Measurements from ENCODE around the gene CLDN14.

The CLDN14 gene

GRCh38 chr21:36429947-36430546 lies 49.9 kb downstream of the CLDN14 start:
- peak; percentile 71 for DNase-seq

DNA sequence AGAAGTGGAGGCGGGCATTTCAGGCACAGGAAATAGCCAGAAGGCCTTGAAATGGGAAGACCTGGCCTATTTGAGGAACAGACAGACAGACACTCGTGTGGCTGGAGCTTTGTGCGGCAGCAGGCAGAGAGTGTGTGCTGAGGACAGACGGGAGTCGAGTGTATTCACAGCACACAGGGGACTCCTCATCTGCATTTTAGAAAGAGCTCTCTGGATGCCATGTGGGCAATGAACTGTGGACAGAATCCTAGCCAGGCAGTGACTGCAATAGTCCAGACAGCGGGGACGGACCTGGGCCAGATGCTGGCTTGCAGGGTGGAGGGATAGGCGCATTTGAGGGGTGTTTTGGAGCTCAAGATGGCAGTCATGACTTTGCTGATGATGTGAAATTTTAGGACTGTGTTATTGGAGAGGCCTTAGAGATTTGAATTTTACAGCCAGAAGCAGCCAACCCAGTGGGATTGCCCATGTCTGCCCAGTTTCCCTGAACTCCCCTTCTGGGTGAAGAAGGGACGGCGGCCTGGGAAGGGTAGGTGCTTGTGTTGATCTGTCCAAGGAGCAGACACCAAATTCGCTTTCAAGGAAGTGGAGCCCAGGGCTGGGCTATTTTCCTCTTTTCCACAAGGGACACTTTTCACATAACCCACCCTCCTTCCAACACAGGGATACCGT lies 51.0 kb downstream of the CLDN14 start:
- no peak for DNase-seq

- DNase-seq: no peak
Observed at GRCh38 chr21:36427502-36427901, 52.4 kb downstream of the CLDN14 start.

DNA sequence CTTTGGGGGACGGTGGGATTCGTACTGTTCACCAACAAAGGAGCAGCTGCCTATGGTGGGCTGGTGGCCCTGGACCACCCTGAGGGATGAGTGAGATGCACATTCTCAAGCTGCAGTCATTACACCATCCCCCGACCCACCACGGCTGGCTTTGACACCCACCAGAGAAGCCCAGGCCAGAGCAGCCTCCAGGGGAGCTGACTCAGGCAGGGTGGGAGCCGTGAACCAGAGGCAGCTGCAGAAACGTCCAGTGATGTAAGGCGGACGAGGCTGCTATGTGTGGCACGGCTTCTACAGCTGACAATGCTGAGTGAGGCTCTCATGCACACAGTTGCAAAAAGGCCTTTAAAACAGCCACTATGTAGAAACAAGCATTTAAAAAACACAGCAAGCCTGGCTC lies 54.6 kb downstream of the CLDN14 start:
- no peak for DNase-seq

DNA sequence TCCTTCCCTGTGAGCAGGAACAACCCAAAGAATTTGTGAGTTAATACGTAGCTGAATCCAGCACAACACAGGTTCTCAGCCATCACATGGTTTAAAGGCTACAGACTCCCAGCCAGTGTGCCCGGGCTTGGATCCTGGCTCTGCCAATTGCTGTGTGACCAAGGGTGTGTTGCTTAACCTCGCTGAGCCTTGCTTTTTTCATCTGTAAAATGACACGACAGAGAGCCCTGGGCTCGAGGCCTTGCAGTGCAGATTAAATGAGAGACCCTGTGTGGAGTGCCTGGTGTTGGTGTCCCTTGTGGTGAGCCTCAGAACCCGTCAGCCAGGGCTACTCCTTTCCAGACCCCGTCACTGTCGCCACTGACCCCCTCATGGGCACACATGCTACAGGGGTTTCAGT lies 55.3 kb downstream of the CLDN14 start:
- no peak for DNase-seq

DNA sequence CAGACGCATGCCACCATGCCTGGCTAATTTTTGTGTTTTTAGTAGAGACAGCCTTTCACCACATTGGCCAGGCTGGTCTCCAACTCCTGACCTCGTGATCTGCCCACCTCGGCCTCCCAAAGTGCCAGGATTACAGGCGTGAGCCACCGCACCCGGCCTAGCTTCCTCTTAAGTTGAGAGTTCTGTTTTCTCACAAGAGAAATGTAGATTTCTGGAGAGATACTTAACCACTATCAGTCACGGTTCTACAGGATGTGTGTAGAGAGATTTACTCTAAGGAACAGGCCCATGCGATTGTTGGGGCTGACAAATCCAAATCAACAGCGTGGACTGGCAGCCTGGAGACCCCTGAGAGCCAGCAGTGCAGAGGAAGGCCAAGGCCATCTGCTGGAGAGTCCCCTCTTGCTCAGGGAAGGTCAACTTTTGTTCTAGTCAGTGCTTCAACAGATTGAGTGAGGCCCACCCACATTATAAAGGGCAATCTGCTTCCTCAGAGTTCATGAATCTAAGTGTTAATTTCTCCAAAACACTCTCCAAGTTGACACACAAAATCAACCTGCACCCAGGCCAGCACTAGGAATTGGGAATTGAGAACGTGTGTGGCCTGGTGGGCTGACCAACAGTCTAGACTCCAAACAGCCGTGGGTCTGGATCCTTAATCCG lies 56.0 kb downstream of the CLDN14 start:
- DNase-seq: no peak

DNA sequence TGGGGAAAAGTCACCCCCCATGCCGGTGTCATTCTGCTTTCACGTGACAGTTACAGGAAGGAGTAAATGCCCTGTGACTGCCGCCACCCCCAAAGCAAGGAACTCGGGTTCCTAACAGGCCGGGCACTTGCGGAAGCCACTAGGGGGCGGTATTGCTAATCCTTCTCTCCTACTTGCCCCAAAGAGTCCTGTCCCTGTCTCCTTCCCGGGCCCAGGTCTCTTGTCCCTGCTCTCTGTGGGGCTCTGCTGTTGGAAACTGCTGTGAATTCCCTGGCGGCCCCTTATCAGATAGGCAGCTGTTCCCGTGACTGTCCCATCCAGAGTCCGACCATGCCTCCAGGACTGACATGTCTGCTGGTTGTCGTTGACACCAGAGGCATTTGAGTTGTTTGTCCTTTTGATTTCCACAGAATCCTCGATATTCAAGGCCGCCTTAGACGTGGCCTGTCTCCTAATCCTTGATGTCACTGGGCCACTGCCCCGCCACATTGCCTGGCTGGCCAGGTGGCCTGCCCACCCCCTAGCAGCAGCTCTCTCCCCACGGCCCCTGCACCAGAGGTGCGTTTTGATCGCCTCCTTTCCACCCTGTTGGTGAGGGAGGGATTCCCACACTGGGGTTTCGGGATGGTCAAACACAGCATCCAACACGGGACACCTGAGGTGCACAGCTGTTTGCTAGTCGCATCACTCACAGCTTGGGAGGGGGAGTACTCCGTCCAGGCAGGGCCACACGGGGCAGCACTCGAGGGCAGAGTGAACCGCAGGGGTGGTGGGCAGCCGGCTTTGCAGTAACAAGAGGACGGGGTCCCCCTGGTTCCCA lies 57.4 kb downstream of the CLDN14 start:
- peak; percentile 44 for DNase-seq

DNA sequence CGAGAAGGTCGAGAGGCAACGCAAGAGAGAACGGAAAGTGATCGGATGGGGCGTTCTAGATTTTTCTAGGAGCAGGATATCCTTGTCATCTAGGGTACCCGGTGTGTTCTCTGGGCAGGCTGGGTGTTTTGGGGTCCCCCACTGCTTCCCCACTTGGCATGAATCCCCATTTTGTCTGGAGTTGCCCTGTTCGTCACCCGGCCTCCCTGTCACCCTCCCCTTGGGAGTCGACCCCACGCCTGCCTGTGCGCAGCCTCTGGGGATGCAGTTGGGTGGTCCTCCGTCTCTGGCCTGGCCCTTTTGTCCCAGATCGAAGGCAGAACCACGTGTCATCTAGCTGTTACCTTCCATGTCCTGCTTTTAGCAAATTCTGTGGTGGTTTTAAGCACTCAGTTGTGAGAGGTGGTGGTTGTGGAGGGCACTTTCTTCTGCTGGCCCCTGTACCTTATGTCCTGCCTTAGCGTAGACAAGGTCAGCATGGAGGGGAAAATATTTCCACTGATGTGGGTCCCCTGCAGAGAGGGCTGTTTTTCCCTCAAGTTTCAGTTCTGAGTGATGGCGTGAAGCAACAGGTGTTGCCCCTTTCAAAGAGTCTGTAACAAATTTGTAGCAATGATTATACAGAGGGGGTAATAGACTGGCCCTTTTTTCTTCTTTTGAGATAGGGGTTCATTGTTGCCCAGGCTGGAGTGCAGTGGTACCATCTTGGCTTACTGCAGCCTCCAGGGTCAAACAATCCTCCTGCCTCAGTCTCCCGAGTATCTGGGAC lies 59.2 kb downstream of the CLDN14 start:
- no peak for DNase-seq

DNA sequence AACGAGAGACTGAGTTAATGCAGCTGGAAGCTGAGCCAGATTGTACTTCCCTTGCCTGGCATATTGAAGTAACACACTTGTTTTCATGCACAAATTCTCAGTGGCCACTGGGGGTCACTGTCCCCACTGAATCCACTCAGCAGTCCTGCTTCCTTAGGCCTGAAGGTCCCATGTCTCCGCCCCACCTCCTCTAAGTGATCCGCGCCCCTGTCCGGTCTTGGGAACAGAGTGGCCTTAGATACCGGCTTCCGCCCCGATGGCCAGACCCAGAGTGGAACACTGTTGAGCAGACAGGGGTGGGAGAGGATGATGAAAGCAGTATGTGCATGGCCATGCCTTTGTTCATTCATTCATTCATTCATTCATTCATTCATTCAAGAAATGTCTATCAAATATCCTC lies 59.9 kb downstream of the CLDN14 start:
- peak; percentile 72 for DNase-seq

- DNase-seq: no peak
Observed at GRCh38 chr21:36419241-36419640, 60.7 kb downstream of the CLDN14 start.

DNA sequence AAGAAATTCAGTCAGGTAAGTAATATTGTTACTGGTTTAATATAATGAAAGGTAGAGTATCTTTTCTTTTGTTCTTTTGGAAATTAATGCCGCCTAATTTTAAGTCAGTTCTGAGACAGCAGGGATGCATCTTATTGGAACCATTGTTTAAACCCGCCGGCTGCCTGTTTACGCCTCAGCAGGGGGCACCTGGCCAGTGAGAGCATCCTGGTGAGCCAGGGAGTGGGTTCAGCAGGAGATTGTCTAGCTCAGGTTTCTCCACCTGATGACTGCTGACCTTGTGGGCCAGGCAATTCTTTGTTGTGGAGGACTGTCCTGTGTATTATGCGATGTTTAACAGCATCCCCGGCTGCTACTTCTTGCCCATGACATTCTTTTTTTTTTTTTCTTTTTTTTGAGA lies 64.5 kb downstream of the CLDN14 start:
- DNase-seq: no peak

DNA sequence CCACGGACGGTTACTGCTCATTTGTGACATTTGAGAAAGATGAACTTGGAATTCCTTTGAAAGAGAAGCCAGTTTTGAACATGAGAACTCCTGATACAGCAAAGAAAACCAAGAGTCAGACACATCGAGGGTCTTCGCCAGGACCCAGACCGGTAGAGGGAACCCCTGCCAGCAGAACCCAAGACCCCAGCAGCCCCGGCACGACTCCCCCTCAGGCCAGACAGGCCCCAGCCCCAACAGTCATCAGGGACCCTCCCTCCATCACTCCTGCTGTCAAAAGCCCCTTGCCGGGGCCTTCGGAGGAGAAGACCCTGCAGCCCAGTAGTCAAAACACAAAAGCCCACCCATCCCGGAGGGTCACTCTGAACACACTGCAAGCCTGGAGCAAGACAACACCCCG lies 67.0 kb downstream of the CLDN14 start:
- no peak for DNase-seq

GRCh38 chr21:36411301-36411700 lies 68.6 kb downstream of the CLDN14 start:
- DNase-seq: no peak
